Common myeloid progenitor, CD34-positive (primary cell): ENCODE results near the gene HDAC5. TPM values are rescaled to one million over a fixed set of nuclear protein-coding genes. Genes with fewer than 3 reads are reported as not detected.

Experiments used
- CTCF ChIA-PET: fragments of 350-600 bp; sonication (Branson Sonifier 250); formaldehyde crosslinking; loops from one replicate; lab custom pipeline; 2021; ENCODE audit warnings: antibody characterized with exemption; lab: Charles Lee
- POLR2A ChIA-PET: fragments of 350-600 bp; sonication (Branson Sonifier 250); formaldehyde crosslinking; loops from one replicate; lab custom pipeline; 2021; ENCODE audit warnings: antibody characterized with exemption; lab: Charles Lee
- DNase-seq, 3 donors: peaks; one replicate each; pipeline versions ENCODE4 v3.0.0 to v3.0.0-alpha.2; 2013
- H3K27ac ChIP-seq, 2 experiments: 1 replicate in 1 of 2; 2 replicates in 1 of 2; pipeline ENCODE4 v1.7.0; 2013; ENCODE audit warnings: inconsistent platforms in 2 of 2, low read length in 2 of 2, mild to moderate bottlenecking in 2 of 2, low read depth in 1 of 2, moderate library complexity in 1 of 2; ENCODE audit not compliant: severe bottlenecking in 2 of 2, insufficient read depth in 1 of 2, poor library complexity in 1 of 2
- H3K27me3 ChIP-seq, 5 experiments: replicated peaks in 2 of 5; 1 replicate in 3 of 5; 2 replicates in 2 of 5; pipeline versions ENCODE4 v1.6.1 to v1.7.0; 2013; ENCODE audit warnings: low read length in 4 of 5, mild to moderate bottlenecking in 2 of 5, moderate library complexity in 2 of 5, inconsistent platforms in 1 of 5; ENCODE audit not compliant: insufficient read depth in 5 of 5, control insufficient read depth in 4 of 5
- H3K36me3 ChIP-seq, 4 experiments: 1 replicate in 2 of 4; 2 replicates in 2 of 4; pipeline versions ENCODE4 v1.6.1 to v1.7.0; 2013; ENCODE audit warnings: low read length in 3 of 4, control low read depth in 1 of 4, mild to moderate bottlenecking in 1 of 4; ENCODE audit not compliant: control insufficient read depth in 4 of 4, insufficient read depth in 4 of 4
- H3K4me1 ChIP-seq, 4 experiments: 1 replicate in 3 of 4; 2 replicates in 1 of 4; pipeline versions ENCODE4 v1.6.1 to v1.7.1; 2013; ENCODE audit warnings: low read length in 3 of 4, mild to moderate bottlenecking in 3 of 4, control low read depth in 1 of 4, inconsistent platforms in 1 of 4, moderate library complexity in 1 of 4; ENCODE audit not compliant: control insufficient read depth in 4 of 4, insufficient read depth in 4 of 4; ENCODE audit errors: control extremely low read depth in 1 of 4
- H3K4me3 ChIP-seq, 7 experiments: 1 replicate in 4 of 7; 2 replicates in 3 of 7; pipeline versions ENCODE4 v1.5.1 to v1.7.0; 2013; ENCODE audit warnings: mild to moderate bottlenecking in 7 of 7, low read length in 6 of 7, moderate library complexity in 6 of 7, inconsistent platforms in 2 of 7, low read depth in 2 of 7, control low read depth in 1 of 7; ENCODE audit not compliant: insufficient read depth in 4 of 7, control insufficient read depth in 1 of 7; ENCODE audit errors: extremely low read depth in 1 of 7
- H3K9me3 ChIP-seq, 5 experiments: 1 replicate in 4 of 5; 2 replicates in 1 of 5; pipeline versions ENCODE4 v1.6.1 to v1.7.1; 2013; ENCODE audit warnings: low read length in 4 of 5, mild to moderate bottlenecking in 2 of 5, inconsistent platforms in 1 of 5, low read depth in 1 of 5, moderate library complexity in 1 of 5; ENCODE audit not compliant: control insufficient read depth in 4 of 5, insufficient read depth in 2 of 5; ENCODE audit errors: control extremely low read depth in 1 of 5
- whole genome bisulfite sequencing: methylation state at CpG from one replicate; pipeline ENCODE4 v1.1.5; 2013; ENCODE audit not compliant: insufficient coverage; 5-methylcytosine and 5-hydroxymethylcytosine counted together
- polyA plus RNA-seq: library from polyadenylated mRNA; unstranded; fragments of 120-200 nt; gene quantifications from one replicate; pipeline ENCODE4 v1.2.1, GENCODE V29; 2013

The HDAC5 gene
- polyA plus RNA-seq = 36.7 TPM

DNA sequence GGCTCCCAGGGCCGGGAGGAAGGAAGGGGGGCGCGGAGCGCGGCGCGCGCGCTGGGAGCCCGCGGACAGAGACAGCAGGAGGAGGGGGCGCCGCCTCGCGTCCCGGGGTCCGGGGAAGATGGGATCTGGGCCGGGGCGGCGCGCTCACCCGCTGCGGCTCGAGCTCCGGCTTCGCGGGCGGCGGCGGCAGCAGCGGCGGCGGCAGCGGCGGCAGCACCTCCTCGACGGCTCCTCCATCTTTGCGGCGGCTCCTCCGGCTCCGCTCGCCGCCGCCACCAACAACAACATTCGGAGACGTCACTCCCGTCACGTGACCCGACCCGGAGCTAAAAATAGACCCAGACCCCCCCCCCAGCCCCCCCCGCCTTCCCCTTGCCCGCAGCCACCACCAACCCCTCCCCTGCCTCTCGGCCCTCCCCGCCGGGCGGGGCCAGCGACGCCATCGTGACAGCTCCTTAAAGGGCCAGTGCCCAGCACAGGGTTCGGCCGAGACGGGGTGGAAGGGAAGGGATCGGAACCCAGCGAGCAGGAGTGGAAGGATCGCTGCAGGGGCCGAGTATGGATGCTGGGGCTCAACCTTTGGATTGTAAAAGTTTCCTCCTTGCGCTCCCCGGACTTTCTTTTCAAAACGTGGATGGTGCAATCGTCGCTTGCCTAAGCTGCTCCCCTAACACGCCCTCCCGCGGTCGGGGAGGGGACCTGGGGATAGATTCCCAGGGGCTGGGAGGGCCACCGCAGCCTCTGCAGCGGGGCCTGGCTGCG, at the start of gene HDAC5:
HDAC5 (minus strand) TSS at position 286 of the 762 bp plus-strand sequence. CDS start 6,126 bp downstream, outside the sequence.
- peak; percentile 93 to 97 (median 96) for DNase-seq
- POLR2A ChIA-PET = interaction anchor here (0.6 to 1.6 kb wide), 6 partner anchors 8 to 257 kb away, joined by 3 to 4 read pairs (median 4); partner anchors contain the start of gene LSM12
- H3K4me3 ChIP-seq = peak within 1 kb of the TSS; percentile 83 to 95 (median 92)
- no peaks in the 10 kb centered on the region for H3K27me3 ChIP-seq
- WGBS = 0% methylated on average over 28 of the region's 78 CpGs
- CTCF ChIA-PET = interaction anchor here (0.7 to 2.1 kb wide), 11 partner anchors 9 to 102 kb away, joined by 3 to 8 read pairs (median 5); no protein-coding TSS in a partner anchor
- H3K4me1 ChIP-seq = peaks cover 7 to 28% (median 23%) of the 10 kb centered on the region in 4 experiments
- H3K9me3 ChIP-seq = no peaks in the 10 kb centered on the region
- H3K27ac ChIP-seq = peak within 1 kb of the TSS; percentile 46 to 85
- H3K36me3 ChIP-seq = peaks cover 0 to 2% (median 0%) of the 10 kb centered on the region in 4 experiments

DNA sequence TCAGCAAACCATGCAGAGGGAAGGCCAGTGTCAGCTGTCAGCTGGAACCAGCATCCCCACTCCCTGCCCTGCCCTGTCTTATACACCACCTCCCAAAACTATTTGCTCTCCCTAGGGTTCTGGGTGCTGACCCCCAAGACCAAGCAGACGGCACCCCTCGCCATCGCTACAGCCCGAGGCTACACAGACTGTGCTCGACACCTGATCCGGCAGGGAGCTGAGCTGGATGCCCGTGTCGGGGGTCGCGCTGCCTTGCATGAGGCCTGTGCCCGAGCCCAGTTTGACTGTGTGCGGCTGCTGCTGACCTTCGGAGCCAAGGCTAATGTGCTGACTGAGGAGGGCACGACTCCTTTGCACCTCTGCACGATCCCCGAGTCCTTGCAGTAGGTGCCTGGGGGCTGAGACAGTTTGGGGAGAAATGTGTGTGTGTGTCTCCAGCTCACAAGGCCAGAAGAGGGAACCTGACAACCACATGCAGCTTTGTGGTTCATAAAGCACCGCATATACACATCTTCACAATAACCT, 48.6 kb upstream of the HDAC5 start:
- POLR2A ChIA-PET = interaction anchor here (0.6 to 1.0 kb wide), 2 partner anchors 10 to 13 kb away, joined by 3 read pairs; no protein-coding TSS in a partner anchor
- Histone ChIP-seq H3K4me1 (peaks cover 0 to 19% (median 3%) of the 10 kb centered on the region in 4 experiments), H3K4me3 (no peak overlapping the region), H3K27me3 (no peaks in the 10 kb centered on the region), H3K9me3 (no peaks in the 10 kb centered on the region), H3K36me3 (peaks cover 0 to 7% (median 5%) of the 10 kb centered on the region in 4 experiments), H3K27ac (no peak overlapping the region)
- no peak for DNase-seq
- CTCF ChIA-PET = interaction anchor here (1.1 to 2.2 kb wide), 7 partner anchors 12 to 121 kb away, joined by 3 to 6 read pairs (median 5); partner anchors contain the start of gene HROB
- WGBS = 100% methylated on average over 10 of the region's 17 CpGs

DNA sequence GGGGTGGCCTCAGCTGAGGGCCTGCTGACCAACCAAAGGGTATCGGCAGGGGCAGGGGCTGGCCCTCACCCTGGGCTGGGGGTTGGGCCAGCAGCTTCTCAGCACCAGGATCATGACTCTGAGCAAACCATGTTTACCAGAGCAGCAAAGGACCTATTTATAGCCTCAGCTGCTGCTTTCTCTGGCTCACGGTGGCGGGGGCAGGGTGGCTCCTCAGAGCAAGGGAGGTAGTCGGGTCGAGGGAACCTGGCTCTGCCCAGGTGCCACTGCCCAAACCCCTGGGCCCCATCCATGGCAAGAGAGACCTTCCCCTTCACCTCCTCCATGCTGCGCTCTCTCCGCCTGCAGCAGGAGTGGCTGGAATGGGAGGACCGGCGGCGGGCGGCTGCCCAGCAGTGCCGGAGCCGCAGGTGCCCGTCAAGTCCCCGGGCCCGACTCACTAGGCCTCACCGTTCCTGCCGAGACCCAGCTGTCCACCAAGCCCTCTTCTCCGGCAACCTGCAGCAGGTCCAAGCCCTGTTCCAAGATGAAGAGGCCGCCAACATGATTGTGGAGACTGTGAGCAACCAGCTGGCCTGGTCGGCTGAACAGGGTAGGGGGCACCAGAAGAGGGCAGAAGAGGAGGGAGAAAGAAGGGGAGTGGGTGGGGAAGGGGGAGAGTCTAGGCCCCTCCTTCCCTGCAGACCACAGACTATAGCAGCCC, 47.2 kb upstream of the HDAC5 start, which contains the start of gene ASB16:
ASB16 (plus strand) TSS at position 206 of the 703 bp plus-strand sequence; CDS start at position 292, 86 bp downstream.
- Histone ChIP-seq H3K4me1 (peaks cover 0 to 19% (median 3%) of the 10 kb centered on the region in 4 experiments), H3K36me3 (no peaks in the 10 kb centered on the region), H3K27ac (no peak within 1 kb of the TSS), H3K9me3 (no peaks in the 10 kb centered on the region), H3K4me3 (no peak within 1 kb of the TSS), H3K27me3 (no peaks in the 10 kb centered on the region)
- CTCF ChIA-PET = interaction anchor here (0.5 to 5.0 kb wide), 6 partner anchors 9 to 55 kb away, joined by 3 to 41 read pairs (median 4); partner anchors contain the start of genes HROB and TMUB2
- POLR2A ChIA-PET = no interaction called here
- 86% methylated on average over 10 of the region's 21 CpGs for WGBS
- no peak for DNase-seq

DNA sequence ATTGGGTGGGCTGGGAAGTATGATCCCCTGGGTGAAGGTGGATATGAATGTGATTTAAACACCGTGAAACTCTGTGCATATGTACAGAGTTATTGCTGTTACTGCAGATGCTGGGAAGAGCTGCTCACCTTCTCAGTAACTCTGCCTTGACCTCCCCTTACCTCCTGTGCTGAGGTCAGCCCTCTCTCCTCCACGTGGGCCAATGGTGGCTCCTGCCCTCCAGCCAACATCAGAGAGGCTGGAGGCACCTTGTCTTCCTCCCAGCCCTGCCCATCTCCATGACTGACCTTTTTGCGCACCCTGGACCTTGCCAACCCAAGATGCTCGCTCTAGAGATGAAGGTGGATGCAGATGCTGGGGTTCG, 46.7 kb upstream of the HDAC5 start:
- DNase-seq = no peak
- 94% methylated on average over 4 of the region's 5 CpGs for WGBS
- ChIA-PET CTCF (interaction anchor here (0.5 to 5.0 kb wide), 3 partner anchors 9 to 26 kb away, joined by 3 to 41 read pairs (median 3); partner anchors contain the start of genes HROB and TMUB2), POLR2A (no interaction called here)
- no peaks in the 10 kb centered on the region for H3K9me3 ChIP-seq
- no peaks in the 10 kb centered on the region for H3K27me3 ChIP-seq
- no peak overlapping the region for H3K27ac ChIP-seq
- no peak overlapping the region for H3K4me3 ChIP-seq
- peaks cover 0 to 19% (median 3%) of the 10 kb centered on the region in 4 experiments for H3K4me1 ChIP-seq
- no peaks in the 10 kb centered on the region for H3K36me3 ChIP-seq

DNA sequence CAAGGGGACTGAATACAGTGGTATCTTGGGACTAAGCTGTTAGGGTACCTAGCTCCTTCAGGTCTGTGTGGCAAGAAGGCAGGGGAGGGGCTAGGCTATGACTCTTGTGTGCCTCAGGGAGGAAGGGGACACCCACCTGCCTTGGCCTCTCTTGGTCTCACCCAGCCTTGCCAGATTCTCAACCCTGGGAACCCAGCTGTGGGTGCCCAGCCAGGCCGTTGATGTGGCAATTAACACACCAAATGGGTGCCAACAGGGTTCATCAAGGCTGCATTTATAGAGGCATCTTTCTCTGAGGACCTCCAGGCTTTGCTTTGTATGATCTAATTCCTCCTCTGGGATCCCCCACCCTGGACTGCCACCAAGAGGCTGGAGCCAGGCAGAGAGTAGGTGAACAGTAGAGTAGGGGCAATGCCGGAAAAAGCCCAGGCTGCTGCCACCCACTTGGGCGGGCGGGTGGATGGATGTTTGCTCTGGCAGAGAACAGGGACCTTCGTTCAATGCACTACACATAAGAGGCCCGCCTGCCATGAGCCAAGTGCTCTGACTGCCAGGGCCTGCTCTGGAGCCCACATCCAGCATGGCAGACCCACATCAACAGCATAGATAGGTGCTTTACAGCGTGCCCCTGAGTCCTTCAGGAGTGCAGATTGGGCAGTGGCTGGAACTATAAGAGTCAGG, 43.9 kb upstream of the HDAC5 start:
- DNase-seq = no peak
- Histone ChIP-seq H3K9me3 (no peaks in the 10 kb centered on the region), H3K27me3 (no peaks in the 10 kb centered on the region), H3K36me3 (peaks cover 0 to under 1% (median 0%) of the 10 kb centered on the region in 4 experiments), H3K4me1 (peaks cover 0 to 19% (median 3%) of the 10 kb centered on the region in 4 experiments), H3K4me3 (no peak overlapping the region), H3K27ac (no peak overlapping the region)
- ChIA-PET CTCF (interaction anchor here (1.0 to 5.0 kb wide), 8 partner anchors 10 to 70 kb away, joined by 3 to 41 read pairs (median 4); partner anchors contain the start of gene HROB), POLR2A (no interaction called here)
- WGBS = 98% methylated on average over 5 of the region's 7 CpGs

DNA sequence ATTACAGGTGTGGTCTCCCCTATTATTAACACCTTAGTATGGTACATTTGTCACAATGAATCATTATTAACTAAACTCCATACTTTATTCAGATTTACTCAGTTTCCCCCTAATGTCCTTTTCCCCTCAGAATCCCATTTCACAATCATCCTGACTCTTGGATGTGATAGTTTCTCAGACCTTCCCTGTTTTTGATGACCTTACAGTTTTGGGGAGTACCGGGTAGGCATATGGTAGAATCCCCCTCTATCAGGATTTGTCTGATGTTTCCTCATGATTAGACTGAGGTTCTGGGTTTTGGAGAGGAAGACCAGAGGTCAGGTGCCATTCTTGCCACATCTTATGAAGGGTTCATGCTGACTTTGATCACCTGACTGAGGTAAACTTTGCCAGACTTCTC, 41.0 kb upstream of the HDAC5 start:
- DNase-seq = peak in 1 of 3 donors; percentile 6
- CTCF ChIA-PET = no interaction called here
- Histone ChIP-seq H3K9me3 (no peaks in the 10 kb centered on the region), H3K27ac (no peak overlapping the region), H3K4me1 (peaks cover 0 to 6% (median 3%) of the 10 kb centered on the region in 4 experiments), H3K4me3 (no peak overlapping the region), H3K36me3 (peaks cover 0 to 20% (median 5%) of the 10 kb centered on the region in 4 experiments), H3K27me3 (no peaks in the 10 kb centered on the region)
- no CpG with 5 or more reads among the region's 1 CpG for WGBS
- POLR2A ChIA-PET = no interaction called here
